Transverse colon (tissue), 4 donors: ENCODE data around the gene IFT25. TPM values are rescaled to one million over a fixed set of nuclear protein-coding genes. Genes with fewer than 3 reads are reported as not detected.
A peak's percentile ranks its signal among the peaks of the same experiment; 100 is the strongest.
"Not testable (repeated sequence)": the region's sequence is repeated elsewhere in the genome, so short reads cannot be mapped to it uniquely, and the experiment has no call there.

Experiments
- DNase-seq: peaks from one replicate; pipeline ENCODE4 v3.0.0-alpha.2; 2019
- H3K27ac ChIP-seq, 4 donors: fragments of 200-600 bp; sonication (generic); 2 replicates each; pipeline ENCODE4 v1.5.1; 2016 to 2018; ENCODE audit warnings: inconsistent platforms in 4 of 4
- H3K27me3 ChIP-seq: fragments of 200-600 bp; sonication (generic); 2 replicates; pipeline ENCODE4 v1.5.1; 2017; ENCODE audit warnings: inconsistent platforms
- H3K36me3 ChIP-seq, 4 donors: fragments of 200-600 bp; sonication (generic); 2 replicates each; pipeline ENCODE4 v1.5.1; 2017 to 2019; ENCODE audit warnings: inconsistent platforms in 4 of 4
- H3K4me1 ChIP-seq, 4 donors: fragments of 200-600 bp; sonication (generic); 2 replicates each; pipeline ENCODE4 v1.5.1; 2017 to 2020; ENCODE audit warnings: inconsistent platforms in 4 of 4
- H3K4me3 ChIP-seq, 4 donors: fragments of 200-600 bp; sonication (generic); 1 replicate in 1 of 4; 2 replicates in 3 of 4; pipeline versions ENCODE4 v1.5.1 to v1.6.1; 2017 to 2019; ENCODE audit warnings: inconsistent platforms in 4 of 4
- H3K9me3 ChIP-seq, 2 donors: fragments of 200-600 bp; sonication (generic); 2 replicates each; pipeline ENCODE4 v1.5.1; 2017 to 2019; ENCODE audit warnings: inconsistent platforms in 2 of 2
- EP300 ChIP-seq: sonication (generic); formaldehyde crosslinking; IDR thresholded peaks from one replicate; pipeline ENCODE4 v1.6.1; 2017; ENCODE audit warnings: antibody characterized with exemption, low read depth
- POLR2A ChIP-seq: fragments of 450-650 bp; IDR thresholded peaks from one replicate; pipeline ENCODE4 v1.6.1; 2016; ENCODE audit warnings: antibody characterized with exemption, mild to moderate bottlenecking, moderate library complexity
- POLR2AphosphoS5 ChIP-seq, 3 donors: sonication (generic); formaldehyde crosslinking; IDR thresholded peaks; one replicate each; pipeline ENCODE4 v1.6.1; 2016; ENCODE audit warnings: antibody characterized with exemption in 3 of 3
- WGBS, 2 donors: methylation state at CpG; one replicate each; pipeline ENCODE4 v1.1.5; 2018; ENCODE audit warnings: low coverage in 1 of 2; 5-methylcytosine and 5-hydroxymethylcytosine counted together
- in situ Hi-C, 4 donors: fragments of 200-750 bp; cut with MboI; loops; one replicate each; pipeline versions ENCODE4 v1.15.0 to v1.15.1; 2017; ENCODE audit warnings: low sequenced_read_pairs in 3 of 4, low pct_ligation_motif_present in 1 of 4, low pct_unique_long_range_greater_than_20kb in 1 of 4
- intact Hi-C: fragments of 100-400 bp; cut with DNase I; formaldehyde crosslinking; loops from one replicate; pipeline ENCODE4 v1.15.1; 2023; ENCODE audit warnings: low total_unique reads
- total RNA-seq, 4 donors: library from RNA; depleted of rRNA; stranded (reverse); fragments of >200 nt; gene quantifications; one replicate each; pipeline ENCODE4 v1.1.0, GENCODE V29; 2016
- TF ChIP-seq, protein P1 (sequence below), 5 experiments: fragments of 200-600 bp in 3 of 5; fragments of 450-650 bp in 2 of 5; sonication (generic) in 3 of 5; IDR thresholded peaks; 1 replicate in 2 of 5; 2 replicates in 3 of 5; pipeline ENCODE4 v1.5.1; 2016 to 2017; ENCODE audit warnings: antibody characterized with exemption in 5 of 5, inconsistent platforms in 3 of 5, mild to moderate bottlenecking in 2 of 5, moderate library complexity in 1 of 5

IFT25 gene
- total RNA-seq, 4 donors from 2014 or later = 4.2 to 22.5 (median 12.9) TPM

- peak; percentile 47 to 63 (median 51) for TF ChIP-seq POLR2AphosphoS5 (IDR thresholded peaks at IDR 0.05)
- no peak for TF ChIP-seq EP300
- peak; percentile 58 for TF ChIP-seq POLR2A
- TF ChIP-seq, protein P1, sequence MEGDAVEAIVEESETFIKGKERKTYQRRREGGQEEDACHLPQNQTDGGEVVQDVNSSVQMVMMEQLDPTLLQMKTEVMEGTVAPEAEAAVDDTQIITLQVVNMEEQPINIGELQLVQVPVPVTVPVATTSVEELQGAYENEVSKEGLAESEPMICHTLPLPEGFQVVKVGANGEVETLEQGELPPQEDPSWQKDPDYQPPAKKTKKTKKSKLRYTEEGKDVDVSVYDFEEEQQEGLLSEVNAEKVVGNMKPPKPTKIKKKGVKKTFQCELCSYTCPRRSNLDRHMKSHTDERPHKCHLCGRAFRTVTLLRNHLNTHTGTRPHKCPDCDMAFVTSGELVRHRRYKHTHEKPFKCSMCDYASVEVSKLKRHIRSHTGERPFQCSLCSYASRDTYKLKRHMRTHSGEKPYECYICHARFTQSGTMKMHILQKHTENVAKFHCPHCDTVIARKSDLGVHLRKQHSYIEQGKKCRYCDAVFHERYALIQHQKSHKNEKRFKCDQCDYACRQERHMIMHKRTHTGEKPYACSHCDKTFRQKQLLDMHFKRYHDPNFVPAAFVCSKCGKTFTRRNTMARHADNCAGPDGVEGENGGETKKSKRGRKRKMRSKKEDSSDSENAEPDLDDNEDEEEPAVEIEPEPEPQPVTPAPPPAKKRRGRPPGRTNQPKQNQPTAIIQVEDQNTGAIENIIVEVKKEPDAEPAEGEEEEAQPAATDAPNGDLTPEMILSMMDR (IDR thresholded peaks at IDR 0.05) = no peak
- H3K9me3 ChIP-seq = no peaks in the 10 kb centered on the region
- in situ Hi-C loops (loop anchor here in 1 of 4 donors (10.0 kb wide), 1 partner anchor 65 kb away; no protein-coding TSS in a partner anchor), intact Hi-C loops (no loop called here)
- H3K27ac ChIP-seq = peak within 1 kb of the TSS; percentile 81 to 91 (median 86)
- H3K27me3 ChIP-seq = no peaks in the 10 kb centered on the region
- DNase-seq = peak; percentile 93
- H3K4me1 ChIP-seq = peaks cover 0 to 18% (median 11%) of the 10 kb centered on the region in 4 donors
- H3K36me3 ChIP-seq = peaks cover 0 to 2% (median 0%) of the 10 kb centered on the region in 4 donors
- WGBS, 2 donors = 1 to 3% methylated on average over 11 to 51 of the region's 62 CpGs
- peak within 1 kb of the TSS; percentile 51 to 98 (median 92) for H3K4me3 ChIP-seq
These were observed 55.9 kb downstream of the IFT25 start, which contains the start of gene YIPF1 for GRCh38 chr1:53889304-53890298. TSS of gene YIPF1 (minus strand) at chr1:53889797. CDS start at chr1:53888937, 860 bp downstream.

GRCh38 chr1:53888681-53889080, 56.8 kb downstream of the IFT25 start:
- DNase-seq = no peak
- H3K9me3 ChIP-seq = no peaks in the 10 kb centered on the region
- in situ Hi-C loops = loop anchor here in 1 of 4 donors (10.0 kb wide), 1 partner anchor 66 kb away; no protein-coding TSS in a partner anchor
- peaks cover 0 to 18% (median 11%) of the 10 kb centered on the region in 4 donors for H3K4me1 ChIP-seq
- intact Hi-C loops = no loop called here
- no peak for TF ChIP-seq POLR2AphosphoS5 (IDR thresholded peaks at IDR 0.05)
- no peak for TF ChIP-seq EP300
- TF ChIP-seq, protein P1 (IDR thresholded peaks at IDR 0.05) = no peak
- TF ChIP-seq POLR2A = no peak
- WGBS, 2 donors = 50 to 54% methylated on average over 2 of the region's 2 CpGs
- no peaks in the 10 kb centered on the region for H3K27me3 ChIP-seq
- peak overlapping the region in 3 of 4 donors; percentile 89 to 98 (median 95) for H3K4me3 ChIP-seq
- H3K36me3 ChIP-seq = peaks cover 0 to 2% (median 0%) of the 10 kb centered on the region in 4 donors
- peak overlapping the region; percentile 81 to 91 (median 86) for H3K27ac ChIP-seq

GRCh38 chr1:53883600-53883999, 61.9 kb downstream of the IFT25 start:
- H3K27me3 ChIP-seq, H3K4me3 ChIP-seq, H3K9me3 ChIP-seq, H3K27ac ChIP-seq, DNase-seq, intact Hi-C loops, H3K4me1 ChIP-seq: not testable (repeated sequence)
- in situ Hi-C loops = loop anchor here in 1 of 4 donors (10.0 kb wide), 1 partner anchor 71 kb away; no protein-coding TSS in a partner anchor
- WGBS, 2 donors = 92 to 96% methylated on average over 3 to 6 of the region's 6 CpGs
- peaks cover 0 to 12% (median 3%) of the 10 kb centered on the region in 4 donors for H3K36me3 ChIP-seq

DNA sequence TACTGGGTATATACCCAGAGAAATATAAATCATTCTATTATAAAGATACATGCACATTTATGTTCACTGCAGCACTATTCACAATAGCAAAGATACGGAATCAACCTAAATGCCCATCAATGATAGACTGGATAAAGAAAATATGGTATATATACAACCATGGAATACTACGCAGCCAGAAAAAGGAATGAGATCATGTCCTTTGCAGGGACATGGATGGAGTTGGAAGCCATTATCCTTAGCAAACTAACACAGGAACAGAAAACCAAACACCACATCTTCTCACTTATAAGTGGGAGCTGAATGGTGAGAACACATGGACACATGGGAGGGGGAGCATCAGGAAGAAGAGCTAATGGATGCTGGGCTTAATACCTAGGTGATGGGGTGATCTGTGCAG, 63.6 kb downstream of the IFT25 start:
- H3K4me1 ChIP-seq, DNase-seq, H3K27ac ChIP-seq, intact Hi-C loops, H3K9me3 ChIP-seq, H3K27me3 ChIP-seq, H3K4me3 ChIP-seq: not testable (repeated sequence)
- WGBS, 2 donors = 77 to 100% methylated on average over 2 of the region's 2 CpGs
- in situ Hi-C loops = loop anchor here in 1 of 4 donors (10.0 kb wide), 1 partner anchor 73 kb away; no protein-coding TSS in a partner anchor
- H3K36me3 ChIP-seq = peaks cover 0 to 23% (median 9%) of the 10 kb centered on the region in 4 donors
